ENCODE data around the gene BMPR1A.

The BMPR1A gene

DNA sequence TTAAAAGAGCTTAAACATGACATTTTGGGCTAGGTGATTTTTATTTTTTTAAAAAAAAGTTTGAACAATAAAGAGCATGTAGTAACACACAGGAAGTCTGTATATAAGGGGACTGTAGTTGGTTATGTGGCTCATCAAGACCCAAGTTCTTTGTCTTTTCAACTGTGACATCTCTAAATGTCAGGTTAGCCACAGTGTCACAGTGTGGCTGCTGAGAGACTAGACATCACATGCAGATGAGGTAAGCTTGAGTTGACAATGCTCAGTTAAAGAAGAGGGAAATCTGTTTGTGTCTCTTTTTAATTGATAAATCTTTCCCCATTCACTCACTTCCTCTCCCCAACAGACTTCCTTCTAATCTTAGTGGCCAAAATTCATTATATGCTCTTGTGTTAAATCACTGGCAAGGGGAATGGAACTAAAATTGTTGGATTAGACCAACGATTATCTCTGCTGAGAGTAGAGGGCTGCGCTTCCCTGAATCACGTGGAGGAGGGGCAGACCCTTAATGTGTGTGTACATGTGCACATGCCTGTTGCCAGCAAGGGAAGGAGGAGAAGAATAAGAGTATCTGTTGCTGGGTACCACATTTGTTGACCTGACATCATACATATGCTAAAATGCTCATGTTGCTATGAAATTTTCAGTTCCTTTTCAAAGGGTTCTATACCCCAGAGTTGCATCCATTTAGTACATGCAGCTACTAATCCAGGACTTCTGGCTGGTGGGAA, 122.7 kb downstream of the BMPR1A start:
- Histone ChIP-seq H3K27me3 (ENCODE audit: control insufficient read depth, insufficient read depth, low read length) (no peaks in the 10 kb centered on the region), H3K9me3 (ENCODE audit: control insufficient read depth, insufficient read depth, low read depth, low read length) (no peaks in the 10 kb centered on the region), H3K4me1 (ENCODE audit: control insufficient read depth, insufficient read depth, low read length) (peaks cover 15% of the 10 kb centered on the region; the same call in 1 of the 2 replicates), H3K27ac (ENCODE audit: low read depth, low read length) (no peak overlapping the region), H3K4me3 (ENCODE audit: low read depth, low read length) (no peak overlapping the region), H3K36me3 (ENCODE audit: control insufficient read depth, insufficient read depth, low read length) (peaks cover 51% of the 10 kb centered on the region), H3K9ac (ENCODE audit: low read length) (no peak overlapping the region)

DNA sequence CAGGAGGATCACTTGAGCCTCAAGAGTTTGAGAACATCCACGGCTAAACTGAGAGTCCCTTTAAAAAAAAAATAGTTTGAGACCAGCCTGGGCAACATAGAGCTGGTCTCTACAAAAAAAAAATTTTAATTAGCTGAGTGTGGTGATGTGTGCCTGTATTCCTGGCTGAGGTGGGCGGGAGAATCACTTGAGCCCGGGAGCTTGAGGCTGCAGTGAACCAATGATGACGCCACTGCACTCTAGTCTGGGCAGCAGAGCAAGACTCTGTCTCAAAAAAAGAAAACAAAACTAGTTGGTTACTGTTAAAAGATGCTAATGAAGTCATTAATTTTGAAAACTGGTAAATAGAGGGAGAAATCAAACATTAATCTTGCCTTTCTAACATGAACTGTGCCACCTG, 124.6 kb downstream of the BMPR1A start:
- peaks cover 45% of the 10 kb centered on the region for H3K36me3 ChIP-seq (ENCODE audit: control insufficient read depth, insufficient read depth, low read length)
- H3K4me3 ChIP-seq (ENCODE audit: low read depth, low read length) = no peak overlapping the region
- H3K27ac ChIP-seq (ENCODE audit: low read depth, low read length) = no peak overlapping the region
- no peaks in the 10 kb centered on the region for H3K9me3 ChIP-seq (ENCODE audit: control insufficient read depth, insufficient read depth, low read depth, low read length)
- H3K27me3 ChIP-seq (ENCODE audit: control insufficient read depth, insufficient read depth, low read length) = no peaks in the 10 kb centered on the region
- H3K9ac ChIP-seq (ENCODE audit: low read length) = no peak overlapping the region
- H3K4me1 ChIP-seq (ENCODE audit: control insufficient read depth, insufficient read depth, low read length) = peaks cover 15% of the 10 kb centered on the region; the same call in 1 of the 2 replicates

DNA sequence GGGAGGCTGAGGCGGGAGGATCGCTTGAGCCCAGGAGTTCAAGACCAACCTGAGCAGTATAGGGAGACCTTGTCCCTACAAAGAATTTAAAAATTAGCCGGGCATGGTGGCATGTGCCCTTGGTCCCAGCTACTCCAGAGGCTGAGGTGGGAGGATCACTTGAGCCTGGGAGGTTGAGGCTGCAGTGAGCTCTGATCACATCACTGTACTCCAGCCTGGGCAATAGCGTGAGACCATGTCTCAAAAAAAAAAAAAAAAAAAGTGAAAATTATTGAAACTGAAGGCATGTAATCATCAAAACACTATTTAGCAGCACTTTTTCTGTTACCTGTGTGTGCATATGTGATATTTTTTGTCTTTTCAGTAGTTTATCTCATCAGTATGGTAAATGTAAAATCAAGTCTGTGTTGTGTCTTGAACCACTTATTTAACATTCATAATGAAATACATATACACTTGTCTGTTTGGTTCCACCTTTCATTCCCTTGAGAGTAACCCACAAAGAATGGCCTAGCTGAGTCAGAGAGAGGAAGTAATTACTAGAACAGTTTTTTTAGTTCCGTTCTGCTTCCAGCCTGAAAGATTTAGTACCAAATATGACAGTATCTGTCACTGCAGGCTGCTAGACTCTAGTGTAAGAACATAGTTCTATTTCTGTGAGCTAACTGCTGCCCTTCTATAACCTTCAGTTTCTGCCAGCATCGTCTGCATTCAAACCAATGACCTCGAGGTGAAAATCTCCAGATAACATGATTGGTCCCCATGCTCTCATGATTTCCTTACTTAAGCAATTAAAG, 132.4 kb downstream of the BMPR1A start:
- Histone ChIP-seq H3K36me3 (ENCODE audit: control insufficient read depth, insufficient read depth, low read length) (peaks cover 45% of the 10 kb centered on the region), H3K9ac (ENCODE audit: low read length) (no peak overlapping the region), H3K4me3 (ENCODE audit: low read depth, low read length) (no peak overlapping the region), H3K4me1 (ENCODE audit: control insufficient read depth, insufficient read depth, low read length) (peaks cover 11% of the 10 kb centered on the region; the same call in 1 of the 2 replicates), H3K27me3 (ENCODE audit: control insufficient read depth, insufficient read depth, low read length) (no peaks in the 10 kb centered on the region), H3K27ac (ENCODE audit: low read depth, low read length) (no peak overlapping the region), H3K9me3 (ENCODE audit: control insufficient read depth, insufficient read depth, low read depth, low read length) (no peaks in the 10 kb centered on the region)

DNA sequence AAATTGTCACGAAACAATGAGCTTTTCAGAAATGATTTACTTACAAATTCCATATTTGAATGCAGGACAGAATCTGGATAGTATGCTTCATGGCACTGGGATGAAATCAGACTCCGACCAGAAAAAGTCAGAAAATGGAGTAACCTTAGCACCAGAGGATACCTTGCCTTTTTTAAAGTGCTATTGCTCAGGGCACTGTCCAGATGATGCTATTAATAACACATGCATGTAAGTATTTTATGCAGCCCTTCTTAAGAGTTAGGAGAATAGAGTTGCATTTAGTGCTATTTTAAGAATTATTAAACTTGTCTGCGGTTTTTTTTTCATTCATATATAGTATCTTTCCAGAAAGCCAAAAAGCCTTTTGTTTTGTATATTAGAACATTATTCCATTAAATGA, 133.6 kb downstream of the BMPR1A start:
- H3K4me3 ChIP-seq (ENCODE audit: low read depth, low read length) = no peak overlapping the region
- no peaks in the 10 kb centered on the region for H3K9me3 ChIP-seq (ENCODE audit: control insufficient read depth, insufficient read depth, low read depth, low read length)
- peaks cover 58% of the 10 kb centered on the region for H3K36me3 ChIP-seq (ENCODE audit: control insufficient read depth, insufficient read depth, low read length)
- no peaks in the 10 kb centered on the region for H3K27me3 ChIP-seq (ENCODE audit: control insufficient read depth, insufficient read depth, low read length)
- no peak overlapping the region for H3K27ac ChIP-seq (ENCODE audit: low read depth, low read length)
- H3K4me1 ChIP-seq (ENCODE audit: control insufficient read depth, insufficient read depth, low read length) = peaks cover 11% of the 10 kb centered on the region; the same call in 1 of the 2 replicates
- H3K9ac ChIP-seq (ENCODE audit: low read length) = no peak overlapping the region

DNA sequence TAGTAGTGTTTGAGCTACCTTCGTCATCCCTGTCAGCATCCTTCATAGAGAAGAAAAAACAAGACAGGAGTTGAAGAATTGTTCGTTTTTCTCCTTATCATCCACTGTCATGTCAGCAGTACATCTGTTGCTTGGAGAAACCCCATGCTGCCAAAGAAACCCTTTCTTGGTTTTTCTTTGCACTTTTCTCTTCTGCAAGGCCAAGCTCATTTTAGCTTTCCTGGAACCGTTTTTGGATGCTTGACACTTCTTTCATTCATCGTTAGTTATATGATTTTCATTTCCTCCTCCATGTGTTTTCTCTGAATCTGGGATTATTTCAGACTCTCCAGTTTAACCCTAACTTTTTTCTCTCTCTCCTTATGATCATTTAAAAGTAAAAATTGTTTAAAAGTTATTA, 142.1 kb downstream of the BMPR1A start:
- Histone ChIP-seq H3K4me3 (ENCODE audit: low read depth, low read length) (no peak overlapping the region), H3K9ac (ENCODE audit: low read length) (no peak overlapping the region), H3K9me3 (ENCODE audit: control insufficient read depth, insufficient read depth, low read depth, low read length) (no peaks in the 10 kb centered on the region), H3K27me3 (ENCODE audit: control insufficient read depth, insufficient read depth, low read length) (no peaks in the 10 kb centered on the region), H3K36me3 (ENCODE audit: control insufficient read depth, insufficient read depth, low read length) (peaks cover 63% of the 10 kb centered on the region), H3K4me1 (ENCODE audit: control insufficient read depth, insufficient read depth, low read length) (peaks cover 12% of the 10 kb centered on the region), H3K27ac (ENCODE audit: low read depth, low read length) (no peak overlapping the region)

DNA sequence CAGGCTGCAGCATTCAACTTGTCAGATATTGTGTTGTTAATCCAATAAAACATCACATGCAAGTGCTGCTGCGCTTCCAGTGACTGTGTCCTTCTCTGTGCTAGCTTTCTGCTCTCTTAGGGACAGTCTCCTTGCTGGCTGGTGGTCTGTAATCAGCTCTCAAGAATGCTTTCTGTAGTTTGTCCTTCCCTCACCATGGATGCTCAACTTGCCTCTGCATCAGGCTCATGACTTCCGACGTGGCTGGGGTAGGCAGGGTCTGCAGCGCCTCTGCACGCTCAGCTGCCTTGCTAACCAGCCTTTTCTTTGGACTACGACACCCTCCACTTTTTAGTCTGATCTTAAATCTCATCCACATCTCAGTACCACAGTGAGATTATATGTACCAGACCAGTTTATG, 142.7 kb downstream of the BMPR1A start:
- H3K27me3 ChIP-seq (ENCODE audit: control insufficient read depth, insufficient read depth, low read length) = no peaks in the 10 kb centered on the region
- H3K36me3 ChIP-seq (ENCODE audit: control insufficient read depth, insufficient read depth, low read length) = peaks cover 61% of the 10 kb centered on the region
- H3K4me3 ChIP-seq (ENCODE audit: low read depth, low read length) = no peak overlapping the region
- no peaks in the 10 kb centered on the region for H3K9me3 ChIP-seq (ENCODE audit: control insufficient read depth, insufficient read depth, low read depth, low read length)
- no peak overlapping the region for H3K9ac ChIP-seq (ENCODE audit: low read length)
- no peak overlapping the region for H3K27ac ChIP-seq (ENCODE audit: low read depth, low read length)
- peaks cover 12% of the 10 kb centered on the region for H3K4me1 ChIP-seq (ENCODE audit: control insufficient read depth, insufficient read depth, low read length)

DNA sequence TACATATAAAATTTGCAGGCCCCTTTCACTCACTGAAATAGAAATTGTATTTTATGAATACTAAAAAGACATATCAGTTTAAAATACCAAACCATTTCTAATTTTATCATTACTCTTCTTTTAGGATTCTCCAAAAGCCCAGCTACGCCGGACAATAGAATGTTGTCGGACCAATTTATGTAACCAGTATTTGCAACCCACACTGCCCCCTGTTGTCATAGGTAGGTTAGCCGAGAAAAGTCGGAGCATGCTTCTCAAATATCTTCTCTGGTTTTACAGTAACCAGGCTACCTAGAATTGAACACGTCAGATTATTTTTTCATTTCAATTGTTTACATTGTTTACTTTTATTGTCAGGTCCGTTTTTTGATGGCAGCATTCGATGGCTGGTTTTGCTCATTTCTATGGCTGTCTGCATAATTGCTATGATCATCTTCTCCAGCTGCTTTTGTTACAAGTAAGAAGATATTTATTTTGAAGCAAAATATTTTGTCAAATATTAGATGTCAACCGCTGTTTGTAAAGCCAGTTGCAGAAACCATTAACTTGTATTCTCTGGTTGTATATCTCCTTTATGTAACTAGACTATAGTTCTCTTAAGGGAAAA, 143.4 kb downstream of the BMPR1A start:
- H3K4me1 ChIP-seq (ENCODE audit: control insufficient read depth, insufficient read depth, low read length) = peaks cover 12% of the 10 kb centered on the region
- H3K27ac ChIP-seq (ENCODE audit: low read depth, low read length) = no peak overlapping the region
- H3K9me3 ChIP-seq (ENCODE audit: control insufficient read depth, insufficient read depth, low read depth, low read length) = no peaks in the 10 kb centered on the region
- no peaks in the 10 kb centered on the region for H3K27me3 ChIP-seq (ENCODE audit: control insufficient read depth, insufficient read depth, low read length)
- no peak overlapping the region for H3K9ac ChIP-seq (ENCODE audit: low read length)
- peaks cover 61% of the 10 kb centered on the region for H3K36me3 ChIP-seq (ENCODE audit: control insufficient read depth, insufficient read depth, low read length)
- no peak overlapping the region for H3K4me3 ChIP-seq (ENCODE audit: low read depth, low read length)

DNA sequence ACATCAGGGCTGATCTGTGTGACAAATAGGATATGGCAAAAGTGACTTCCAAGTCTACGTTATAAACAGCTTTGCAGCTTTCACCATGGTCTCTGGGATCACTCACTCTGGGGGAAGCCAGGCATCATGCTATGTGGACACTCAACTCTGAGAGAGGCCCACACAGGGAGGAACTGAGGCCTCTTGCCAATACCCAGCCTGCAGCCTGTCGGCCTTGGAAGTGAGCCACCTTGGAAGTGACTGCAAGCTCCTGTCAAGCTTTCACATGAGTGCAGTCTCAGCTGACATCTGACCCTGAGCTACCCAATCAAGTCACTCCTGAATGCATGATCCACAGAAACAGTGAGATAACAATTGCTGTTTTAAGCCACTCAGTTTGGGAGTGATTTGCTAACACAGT, 144.5 kb downstream of the BMPR1A start:
- no peaks in the 10 kb centered on the region for H3K27me3 ChIP-seq (ENCODE audit: control insufficient read depth, insufficient read depth, low read length)
- no peak overlapping the region for H3K4me3 ChIP-seq (ENCODE audit: low read depth, low read length)
- no peaks in the 10 kb centered on the region for H3K9me3 ChIP-seq (ENCODE audit: control insufficient read depth, insufficient read depth, low read depth, low read length)
- no peak overlapping the region for H3K27ac ChIP-seq (ENCODE audit: low read depth, low read length)
- H3K9ac ChIP-seq (ENCODE audit: low read length) = no peak overlapping the region
- peaks cover 67% of the 10 kb centered on the region for H3K36me3 ChIP-seq (ENCODE audit: control insufficient read depth, insufficient read depth, low read length)
- H3K4me1 ChIP-seq (ENCODE audit: control insufficient read depth, insufficient read depth, low read length) = peaks cover 12% of the 10 kb centered on the region

DNA sequence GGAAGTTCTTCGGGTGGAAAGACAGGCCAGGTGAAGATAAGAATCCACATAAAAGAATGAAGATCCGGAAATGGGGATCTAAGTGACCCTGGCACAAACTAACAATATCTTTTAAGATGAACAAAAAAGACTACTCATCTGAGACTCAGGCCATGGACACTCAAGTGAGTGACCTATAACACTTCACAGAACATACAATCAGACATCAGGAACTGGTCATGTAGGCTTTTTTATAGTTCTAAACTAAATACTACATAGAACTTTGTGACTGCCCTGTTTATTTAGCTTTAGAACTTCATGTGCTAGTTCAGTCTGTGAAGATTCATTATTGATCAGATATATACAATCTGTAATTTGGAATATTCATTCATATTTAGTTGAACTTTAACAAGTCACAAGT, 148.2 kb downstream of the BMPR1A start:
- no peak overlapping the region for H3K9ac ChIP-seq (ENCODE audit: low read length)
- peaks cover 88% of the 10 kb centered on the region for H3K36me3 ChIP-seq (ENCODE audit: control insufficient read depth, insufficient read depth, low read length)

DNA sequence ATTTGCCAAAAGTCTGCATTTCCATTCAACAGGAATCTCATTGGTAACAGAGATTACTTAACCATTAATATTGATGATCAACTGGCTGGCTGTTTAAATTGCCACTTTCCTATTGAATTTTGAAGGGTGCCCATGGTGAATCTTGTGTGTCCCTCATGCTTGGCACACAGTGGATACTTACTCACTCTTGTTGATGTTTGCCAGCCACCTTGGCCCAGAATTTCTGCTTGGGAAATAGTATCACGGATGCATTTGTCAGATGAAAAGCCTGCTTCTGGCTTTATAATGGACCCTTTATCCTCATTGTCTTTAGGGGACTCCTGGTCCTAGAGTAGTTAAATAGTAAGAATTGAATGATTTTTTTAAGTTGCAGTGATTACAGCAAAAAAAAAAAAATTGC, 149.0 kb downstream of the BMPR1A start:
- Histone ChIP-seq H3K4me3 (ENCODE audit: low read depth, low read length) (no peak overlapping the region), H3K4me1 (ENCODE audit: control insufficient read depth, insufficient read depth, low read length) (no peaks in the 10 kb centered on the region), H3K9ac (ENCODE audit: low read length) (no peak overlapping the region), H3K36me3 (ENCODE audit: control insufficient read depth, insufficient read depth, low read length) (peaks cover 88% of the 10 kb centered on the region), H3K9me3 (ENCODE audit: control insufficient read depth, insufficient read depth, low read depth, low read length) (no peaks in the 10 kb centered on the region), H3K27ac (ENCODE audit: low read depth, low read length) (no peak overlapping the region), H3K27me3 (ENCODE audit: control insufficient read depth, insufficient read depth, low read length) (no peaks in the 10 kb centered on the region)

More for the DNA sequence above, 148.2 kb downstream of the BMPR1A start:
- no peak overlapping the region for H3K4me3 ChIP-seq (ENCODE audit: low read depth, low read length)
- no peaks in the 10 kb centered on the region for H3K27me3 ChIP-seq (ENCODE audit: control insufficient read depth, insufficient read depth, low read length)
- H3K27ac ChIP-seq (ENCODE audit: low read depth, low read length) = no peak overlapping the region
- no peaks in the 10 kb centered on the region for H3K9me3 ChIP-seq (ENCODE audit: control insufficient read depth, insufficient read depth, low read depth, low read length)
- no peaks in the 10 kb centered on the region for H3K4me1 ChIP-seq (ENCODE audit: control insufficient read depth, insufficient read depth, low read length)

DNA sequence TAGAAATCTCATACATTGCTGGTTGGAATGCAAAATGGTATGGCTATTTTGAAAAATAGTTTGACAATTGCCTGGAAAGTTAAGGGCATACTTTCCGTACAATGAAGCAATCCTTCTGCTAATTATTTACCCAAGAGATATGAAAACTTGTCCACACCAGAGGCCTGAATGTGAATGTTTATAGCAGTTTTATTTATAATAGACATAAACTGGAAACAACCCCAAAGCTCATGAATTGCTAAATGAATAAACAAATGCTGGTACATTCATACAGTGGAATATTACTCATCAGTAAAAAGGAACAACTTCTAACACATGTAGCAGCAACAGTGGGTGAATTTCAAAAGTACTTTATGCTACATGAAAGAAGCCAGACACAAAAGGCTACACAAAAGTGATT, 158.3 kb downstream of the BMPR1A start:
- Histone ChIP-seq H3K4me1 (ENCODE audit: control insufficient read depth, insufficient read depth, low read length) (no peaks in the 10 kb centered on the region; the same call in 1 of the 2 replicates), H3K27ac (ENCODE audit: low read depth, low read length) (no peak overlapping the region), H3K36me3 (ENCODE audit: control insufficient read depth, insufficient read depth, low read length) (peaks cover 89% of the 10 kb centered on the region), H3K9ac (ENCODE audit: low read length) (no peak overlapping the region), H3K27me3 (ENCODE audit: control insufficient read depth, insufficient read depth, low read length) (no peaks in the 10 kb centered on the region), H3K4me3 (ENCODE audit: low read depth, low read length) (no peak overlapping the region), H3K9me3 (ENCODE audit: control insufficient read depth, insufficient read depth, low read depth, low read length) (no peaks in the 10 kb centered on the region)
